ENCODE measurements around the gene OR11H6.
"Not testable (repeated sequence)": the region's sequence is repeated elsewhere in the genome, so short reads cannot be mapped to it uniquely, and the experiment has no call there.

The OR11H6 gene

GRCh38 chr14:20190596-20190995, 32.9 kb upstream of the OR11H6 start, which contains the start of gene OR11G2:
OR11G2 (plus strand) TSS chr14:20190896; CDS start chr14:20197438, 6,542 bp downstream.
- Histone ChIP-seq H4K8ac (ENCODE audit: low read length) (no peak within 1 kb of the TSS), H3K36me3 (ENCODE audit: control insufficient read depth in 1 of 2, insufficient read depth in 2 of 2, low read depth in 1 of 2, low read length in 2 of 2) (no peaks in the 10 kb centered on the region), H3K27ac (ENCODE audit: low read length, poor library complexity, severe bottlenecking) (no peak within 1 kb of the TSS), H2BK15ac (ENCODE audit: low read depth, poor library complexity, severe bottlenecking) (no peak within 1 kb of the TSS), H3K27me3 (ENCODE audit: control insufficient read depth in 1 of 2, insufficient read depth in 1 of 2, low read length in 2 of 2) (peaks cover 0 to 7% of the 10 kb centered on the region in 2 experiments), H2AFZ (ENCODE audit: low read depth, low read length) (no peak within 1 kb of the TSS), H3K18ac (ENCODE audit: low read depth in 1 of 2, low read length in 2 of 2) (no peak within 1 kb of the TSS), H3K9me3 (ENCODE audit: control insufficient read depth, low read length) (no peaks in the 10 kb centered on the region), H3K23ac (ENCODE audit: low read length in 2 of 2) (no peak within 1 kb of the TSS), H3K9ac (ENCODE audit: low read length) (no peak within 1 kb of the TSS), H3K14ac (ENCODE audit: low read length in 2 of 2) (no peak within 1 kb of the TSS), H3K4me2 (ENCODE audit: low read length, poor library complexity, severe bottlenecking) (no peak within 1 kb of the TSS), H2BK120ac (ENCODE audit: low read depth, low read length) (no peak within 1 kb of the TSS), H3K4me1 (ENCODE audit: control insufficient read depth, insufficient read depth, low read depth, low read length) (no peaks in the 10 kb centered on the region), H3K79me1 (replicated peaks; ENCODE audit: low read length, poor library complexity, severe bottlenecking) (no peaks in the 10 kb centered on the region), H2BK5ac (ENCODE audit: low read depth, low read length, poor library complexity, severe bottlenecking) (no peak within 1 kb of the TSS), H2AK5ac (ENCODE audit: low read length, severe bottlenecking) (no peak within 1 kb of the TSS), H3K4ac (ENCODE audit: low read depth in 1 of 2, low read length in 2 of 2) (no peak within 1 kb of the TSS), H4K91ac (ENCODE audit: low read length) (no peak within 1 kb of the TSS), H2BK12ac (ENCODE audit: low read length in 2 of 2) (no peak within 1 kb of the TSS), H3K4me3 (ENCODE audit: insufficient read depth in 1 of 2, low read depth in 1 of 2, low read length in 2 of 2) (no peak within 1 kb of the TSS)
- 35% methylated on average over 1 of the region's 1 CpG for WGBS
- no peak for DNase-seq

GRCh38 chr14:20191396-20191795, 32.1 kb upstream of the OR11H6 start:
- Histone ChIP-seq H4K91ac (ENCODE audit: low read length) (no peak overlapping the region), H2AFZ (ENCODE audit: low read depth, low read length) (no peak overlapping the region), H3K4me1 (ENCODE audit: control insufficient read depth, insufficient read depth, low read depth, low read length) (no peaks in the 10 kb centered on the region), H3K9me3 (ENCODE audit: control insufficient read depth, low read length) (no peaks in the 10 kb centered on the region), H3K27me3 (ENCODE audit: control insufficient read depth in 1 of 2, insufficient read depth in 1 of 2, low read length in 2 of 2) (peaks cover 0 to 7% of the 10 kb centered on the region in 2 experiments), H2BK5ac (ENCODE audit: low read depth, low read length, poor library complexity, severe bottlenecking) (no peak overlapping the region), H2BK12ac (ENCODE audit: low read length in 2 of 2) (no peak overlapping the region), H2BK15ac (ENCODE audit: low read depth, poor library complexity, severe bottlenecking) (no peak overlapping the region), H3K36me3 (ENCODE audit: control insufficient read depth in 1 of 2, insufficient read depth in 2 of 2, low read depth in 1 of 2, low read length in 2 of 2) (no peaks in the 10 kb centered on the region), H3K4ac (ENCODE audit: low read depth in 1 of 2, low read length in 2 of 2) (no peak overlapping the region), H3K79me1 (replicated peaks; ENCODE audit: low read length, poor library complexity, severe bottlenecking) (no peaks in the 10 kb centered on the region), H3K4me3 (ENCODE audit: insufficient read depth in 1 of 2, low read depth in 1 of 2, low read length in 2 of 2) (no peak overlapping the region), H3K23ac (ENCODE audit: low read length in 2 of 2) (no peak overlapping the region), H3K14ac (ENCODE audit: low read length in 2 of 2) (no peak overlapping the region), H3K27ac (ENCODE audit: low read length, poor library complexity, severe bottlenecking) (no peak overlapping the region), H3K18ac (ENCODE audit: low read depth in 1 of 2, low read length in 2 of 2) (no peak overlapping the region), H2AK5ac (ENCODE audit: low read length, severe bottlenecking) (no peak overlapping the region), H2BK120ac (ENCODE audit: low read depth, low read length) (no peak overlapping the region), H3K9ac (ENCODE audit: low read length) (no peak overlapping the region), H3K4me2 (ENCODE audit: low read length, poor library complexity, severe bottlenecking) (no peak overlapping the region), H4K8ac (ENCODE audit: low read length) (no peak overlapping the region)
- 77% methylated on average over 3 of the region's 3 CpGs for WGBS
- no peak for DNase-seq

- H2BK15ac ChIP-seq (ENCODE audit: low read depth, poor library complexity, severe bottlenecking), result no peak overlapping the region
- H3K27ac ChIP-seq (ENCODE audit: low read length, poor library complexity, severe bottlenecking), result no peak overlapping the region
- no peak overlapping the region for H3K9ac ChIP-seq (ENCODE audit: low read length)
- no peak overlapping the region for H3K4ac ChIP-seq (ENCODE audit: low read depth in 1 of 2, low read length in 2 of 2)
- H3K36me3 ChIP-seq (ENCODE audit: control insufficient read depth in 1 of 2, insufficient read depth in 2 of 2, low read depth in 1 of 2, low read length in 2 of 2), result no peaks in the 10 kb centered on the region
- H3K23ac ChIP-seq (ENCODE audit: low read length in 2 of 2), result no peak overlapping the region
- H4K91ac ChIP-seq (ENCODE audit: low read length), result no peak overlapping the region
- H3K4me3 ChIP-seq (ENCODE audit: insufficient read depth in 1 of 2, low read depth in 1 of 2, low read length in 2 of 2), result no peak overlapping the region
- no peak overlapping the region for H2BK12ac ChIP-seq (ENCODE audit: low read length in 2 of 2)
- no peak overlapping the region for H3K14ac ChIP-seq (ENCODE audit: low read length in 2 of 2)
- H3K4me1 ChIP-seq (ENCODE audit: control insufficient read depth, insufficient read depth, low read depth, low read length), result no peaks in the 10 kb centered on the region
- H2BK5ac ChIP-seq (ENCODE audit: low read depth, low read length, poor library complexity, severe bottlenecking), result no peak overlapping the region
- no peaks in the 10 kb centered on the region for H3K79me1 ChIP-seq (replicated peaks; ENCODE audit: low read length, poor library complexity, severe bottlenecking)
- no peak overlapping the region for H3K18ac ChIP-seq (ENCODE audit: low read depth in 1 of 2, low read length in 2 of 2)
- H3K9me3 ChIP-seq (ENCODE audit: control insufficient read depth, low read length), result no peaks in the 10 kb centered on the region
- H2AFZ ChIP-seq (ENCODE audit: low read depth, low read length), result no peak overlapping the region
- no peak overlapping the region for H2AK5ac ChIP-seq (ENCODE audit: low read length, severe bottlenecking)
- no peak for DNase-seq
- H2BK120ac ChIP-seq (ENCODE audit: low read depth, low read length), result no peak overlapping the region
- H3K27me3 ChIP-seq (ENCODE audit: control insufficient read depth in 1 of 2, insufficient read depth in 1 of 2, low read length in 2 of 2), result peaks cover 0 to 7% of the 10 kb centered on the region in 2 experiments
- no peak overlapping the region for H3K4me2 ChIP-seq (ENCODE audit: low read length, poor library complexity, severe bottlenecking)
- H4K8ac ChIP-seq (ENCODE audit: low read length), result no peak overlapping the region
These were observed 29.4 kb upstream of the OR11H6 start for GRCh38 chr14:20194101-20194500.

DNA sequence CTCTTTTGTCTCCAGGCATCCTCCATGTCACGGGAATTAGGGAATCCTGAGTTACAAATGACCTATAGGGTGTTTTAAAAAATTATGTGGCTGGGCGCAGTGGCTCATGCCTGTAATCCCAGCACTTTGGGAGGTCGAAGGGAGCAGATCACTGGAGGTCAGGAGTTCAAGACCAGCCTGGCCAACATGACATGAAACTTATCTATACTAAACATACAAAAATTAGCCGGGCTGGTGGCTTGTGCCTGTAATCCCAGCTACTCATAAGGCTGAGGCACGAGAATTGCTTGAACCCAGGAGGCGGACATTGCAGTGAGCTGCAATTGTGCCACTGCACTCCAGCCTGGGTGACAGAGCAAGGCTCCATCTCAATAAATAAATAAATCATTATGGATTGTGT, 28.3 kb upstream of the OR11H6 start:
- DNase-seq; H3K4me1 ChIP-seq (ENCODE audit: control insufficient read depth, insufficient read depth, low read depth, low read length); H4K8ac ChIP-seq (ENCODE audit: low read length); H2BK15ac ChIP-seq (ENCODE audit: low read depth, poor library complexity, severe bottlenecking); H3K18ac ChIP-seq (ENCODE audit: low read depth in 1 of 2, low read length in 2 of 2); H3K9ac ChIP-seq (ENCODE audit: low read length); H3K36me3 ChIP-seq (ENCODE audit: control insufficient read depth in 1 of 2, insufficient read depth in 2 of 2, low read depth in 1 of 2, low read length in 2 of 2); H4K91ac ChIP-seq (ENCODE audit: low read length); H3K27ac ChIP-seq (ENCODE audit: low read length, poor library complexity, severe bottlenecking); H3K14ac ChIP-seq (ENCODE audit: low read length in 2 of 2); H2AFZ ChIP-seq (ENCODE audit: low read depth, low read length); H3K9me3 ChIP-seq (ENCODE audit: control insufficient read depth, low read length); H3K27me3 ChIP-seq (ENCODE audit: control insufficient read depth in 1 of 2, insufficient read depth in 1 of 2, low read length in 2 of 2); H3K4me2 ChIP-seq (ENCODE audit: low read length, poor library complexity, severe bottlenecking); H3K4me3 ChIP-seq (ENCODE audit: insufficient read depth in 1 of 2, low read depth in 1 of 2, low read length in 2 of 2); H2BK12ac ChIP-seq (ENCODE audit: low read length in 2 of 2); H3K79me1 ChIP-seq (replicated peaks; ENCODE audit: low read length, poor library complexity, severe bottlenecking); H3K4ac ChIP-seq (ENCODE audit: low read depth in 1 of 2, low read length in 2 of 2); H2AK5ac ChIP-seq (ENCODE audit: low read length, severe bottlenecking); H3K23ac ChIP-seq (ENCODE audit: low read length in 2 of 2); H2BK5ac ChIP-seq (ENCODE audit: low read depth, low read length, poor library complexity, severe bottlenecking); H2BK120ac ChIP-seq (ENCODE audit: low read depth, low read length): not testable (repeated sequence)
- WGBS, result 60% methylated on average over 5 of the region's 6 CpGs
